H9 (cell line): ENCODE results near the gene APOBR. TPM values are rescaled to one million over a fixed set of nuclear protein-coding genes. Genes with fewer than 3 reads are reported as not detected.

ENCODE experiments used
- DNase-seq: peaks from one replicate; pipeline ENCODE4 v3.0.0-alpha.2; 2017
- H2AFZ ChIP-seq: one replicate; pipeline ENCODE4 v1.6.1; 2013; ENCODE audit warnings: mild to moderate bottlenecking, low read length, control low read depth, moderate library complexity
- H2AK5ac ChIP-seq: 2 replicates; pipeline ENCODE4 v1.6.1; 2013; ENCODE audit warnings: low read length, control low read depth, mixed read lengths; ENCODE audit not compliant: insufficient read length
- H2BK120ac ChIP-seq: one replicate; pipeline ENCODE4 v1.6.1; 2013; ENCODE audit warnings: low read depth, mild to moderate bottlenecking, low read length, control low read depth, inconsistent platforms; ENCODE audit not compliant: poor library complexity, severe bottlenecking
- H2BK12ac ChIP-seq: 2 replicates; pipeline ENCODE4 v1.6.1; 2013; ENCODE audit warnings: low read length, control low read depth, mixed read lengths, low read depth; ENCODE audit not compliant: insufficient read length
- H2BK15ac ChIP-seq: 2 replicates; pipeline ENCODE4 v1.6.1; 2013; ENCODE audit warnings: low read depth, low read length, control low read depth
- H2BK20ac ChIP-seq: one replicate; pipeline ENCODE4 v1.6.1; 2013; ENCODE audit warnings: low read depth, mild to moderate bottlenecking, low read length, control low read depth, inconsistent platforms; ENCODE audit not compliant: poor library complexity, severe bottlenecking
- H2BK5ac ChIP-seq: 2 replicates; pipeline ENCODE4 v1.6.1; 2013; ENCODE audit warnings: low read length, control low read depth, mixed read lengths; ENCODE audit not compliant: insufficient read length
- H3K14ac ChIP-seq: 2 replicates; pipeline ENCODE4 v1.6.1; 2013; ENCODE audit warnings: low read length, control low read depth; ENCODE audit not compliant: insufficient read depth
- H3K18ac ChIP-seq: 2 replicates; pipeline ENCODE4 v1.6.1; 2013; ENCODE audit warnings: low read depth, mild to moderate bottlenecking, mixed read lengths, low read length, control low read depth; ENCODE audit not compliant: insufficient read length
- H3K23ac ChIP-seq: 2 replicates; pipeline ENCODE4 v1.6.1; 2013; ENCODE audit warnings: low read length, control low read depth, mixed read lengths, low read depth; ENCODE audit not compliant: insufficient read length
- H3K23me2 ChIP-seq: 2 replicates; pipeline ENCODE4 v1.6.1; 2013; ENCODE audit warnings: low read depth, mild to moderate bottlenecking, mixed read lengths, low read length, control low read depth; ENCODE audit not compliant: insufficient read length, poor library complexity, severe bottlenecking
- H3K27ac ChIP-seq: 2 replicates; pipeline ENCODE4 v1.5.1; 2013; ENCODE audit warnings: low read length, control low read depth, mixed read lengths, low read depth; ENCODE audit not compliant: insufficient read length
- H3K27me3 ChIP-seq: 2 replicates; pipeline ENCODE4 v1.6.1; 2013; ENCODE audit warnings: low read length, control low read depth, inconsistent platforms; ENCODE audit not compliant: insufficient read depth
- H3K4ac ChIP-seq: 2 replicates; pipeline ENCODE4 v1.6.1; 2013; ENCODE audit warnings: low read depth, mild to moderate bottlenecking, control low read depth, inconsistent platforms, low read length, moderate library complexity
- H3K4me1 ChIP-seq: 2 replicates; pipeline ENCODE4 v1.6.1; 2013; ENCODE audit warnings: low read length, control low read depth, inconsistent platforms; ENCODE audit not compliant: insufficient read depth
- H3K4me2 ChIP-seq: 2 replicates; pipeline ENCODE4 v1.6.1; 2013; ENCODE audit warnings: low read length, control low read depth, mixed read lengths; ENCODE audit not compliant: insufficient read length, insufficient read depth
- H3K56ac ChIP-seq: 2 replicates; pipeline ENCODE4 v1.6.1; 2013; ENCODE audit warnings: low read depth, mild to moderate bottlenecking, mixed read lengths, low read length, control low read depth; ENCODE audit not compliant: insufficient read length
- H3K79me1 ChIP-seq: 2 replicates; pipeline ENCODE4 v1.6.1; 2013; ENCODE audit warnings: low read depth, mild to moderate bottlenecking, moderate library complexity, low read length, control low read depth, inconsistent platforms; ENCODE audit not compliant: insufficient read depth, poor library complexity, severe bottlenecking
- H3K79me2 ChIP-seq: 2 replicates; pipeline ENCODE4 v1.6.1; 2013; ENCODE audit warnings: low read length, control low read depth, inconsistent platforms; ENCODE audit not compliant: insufficient read depth
- H3K9ac ChIP-seq: 2 replicates; pipeline ENCODE4 v1.6.1; 2013; ENCODE audit warnings: low read length, control low read depth, mixed read lengths; ENCODE audit not compliant: insufficient read length; ENCODE audit errors: extremely low read depth
- H3K9me3 ChIP-seq: one replicate; pipeline ENCODE4 v1.6.1; 2013; ENCODE audit warnings: low read depth, low read length, inconsistent platforms; ENCODE audit not compliant: control insufficient read depth
- H3T11ph ChIP-seq: one replicate; pipeline ENCODE4 v1.6.1; 2013; ENCODE audit warnings: mild to moderate bottlenecking, low read length, control low read depth, inconsistent platforms
- H4K20me1 ChIP-seq: one replicate; pipeline ENCODE4 v1.6.1; 2013; ENCODE audit not compliant: control insufficient read depth, insufficient read length, insufficient read depth
- H4K5ac ChIP-seq: 2 replicates; pipeline ENCODE4 v1.6.1; 2013; ENCODE audit warnings: low read depth, mild to moderate bottlenecking, mixed read lengths, low read length, control low read depth; ENCODE audit not compliant: insufficient read length
- H4K8ac ChIP-seq: replicated peaks from 2 replicates; pipeline ENCODE4 v1.6.1; 2013; ENCODE audit warnings: low read length, control low read depth, mixed read lengths, low read depth; ENCODE audit not compliant: insufficient read length
- H4K91ac ChIP-seq: 2 replicates; pipeline ENCODE4 v1.6.1; 2013; ENCODE audit warnings: low read depth, mild to moderate bottlenecking, moderate library complexity, mixed read lengths, low read length, control low read depth; ENCODE audit not compliant: insufficient read length
- H3K27ac Mint-ChIP-seq, 3 experiments: 2 replicates in 2 of 3; 3 replicates in 1 of 3; pipeline ENCODE4 v1.8.0; 2020 to 2021; ENCODE audit warnings: mixed read lengths in 3 of 3, mild to moderate bottlenecking in 1 of 3, moderate library complexity in 1 of 3
- H3K27me3 Mint-ChIP-seq: 2 replicates; pipeline ENCODE4 v1.8.0; 2021; ENCODE audit warnings: low read depth, mild to moderate bottlenecking, moderate library complexity, mixed read lengths
- H3K36me3 Mint-ChIP-seq, 3 experiments: 2 replicates in 2 of 3; 3 replicates in 1 of 3; pipeline ENCODE4 v1.8.0; 2020 to 2021; ENCODE audit warnings: low read depth in 3 of 3, mixed read lengths in 3 of 3; ENCODE audit not compliant: insufficient read depth in 1 of 3
- H3K4me1 Mint-ChIP-seq, 2 experiments: 2 replicates each; pipeline ENCODE4 v1.8.0; 2020; ENCODE audit warnings: mixed read lengths in 2 of 2
- H3K4me3 Mint-ChIP-seq, 2 experiments: 2 replicates in 1 of 2; 3 replicates in 1 of 2; pipeline ENCODE4 v1.8.0; 2020 to 2021; ENCODE audit warnings: mild to moderate bottlenecking in 2 of 2, mixed read lengths in 2 of 2, moderate library complexity in 1 of 2
- H3K9me3 Mint-ChIP-seq, 2 experiments: 2 replicates in 1 of 2; 3 replicates in 1 of 2; pipeline ENCODE4 v1.8.0; 2020; ENCODE audit warnings: mild to moderate bottlenecking in 2 of 2, mixed read lengths in 2 of 2, moderate library complexity in 1 of 2
- CTCF ChIP-seq: fragments of 200-600 bp; sonication (generic); conservative IDR thresholded peaks from 3 replicates; pipeline ENCODE4 v1.8.0; 2021; ENCODE audit warnings: antibody characterized with exemption, mild to moderate bottlenecking
- WGBS: extraction: QIAGEN DNeasy Blood & Tissue Kit; methylation state at CpG from one replicate; pipeline ENCODE4 v1.1.7; 2013; ENCODE audit warnings: missing lambda C conversion rate, low lambda C conversion rate, mixed read lengths; ENCODE audit not compliant: insufficient read length; ENCODE audit errors: extremely low coverage; 5-methylcytosine and 5-hydroxymethylcytosine counted together
- total RNA-seq: library from RNA; stranded (reverse); gene quantifications from 2 replicates; pipeline ENCODE4 v1.2.1, GENCODE V29; 2021

APOBR gene
- total RNA-seq, 1 experiment from 2014 or later, result not detected

- no peak overlapping the region for H2BK5ac ChIP-seq
- TF ChIP-seq CTCF, result no peak
- no CpG with 5 or more reads among the region's 5 CpGs for WGBS
These were observed 38.7 kb downstream of the APOBR start for GRCh38 chr16:28532940-28533647.

More at GRCh38 chr16:28532940-28533647, 38.7 kb downstream of the APOBR start:
- Histone ChIP-seq H2BK12ac (no peak overlapping the region), H2AK5ac (no peak overlapping the region), H4K91ac (no peak overlapping the region), H3K27ac (no peak overlapping the region), H2AFZ (no peak overlapping the region), H2BK15ac (no peak overlapping the region), H2BK20ac (no peak overlapping the region), H3K9me3 (no peaks in the 10 kb centered on the region), H3K79me1 (no peaks in the 10 kb centered on the region), H3K23me2 (no peaks in the 10 kb centered on the region), H3K4ac (no peak overlapping the region), H3T11ph (no peak overlapping the region), H3K23ac (no peak overlapping the region), H4K5ac (no peak overlapping the region), H3K9ac (no peak overlapping the region), H4K20me1 (no peaks in the 10 kb centered on the region), H3K27me3 (no peaks in the 10 kb centered on the region), H3K56ac (no peak overlapping the region), H4K8ac (no peak overlapping the region), H3K79me2 (no peaks in the 10 kb centered on the region), H3K18ac (no peak overlapping the region), H3K4me1 (no peaks in the 10 kb centered on the region), H3K4me2 (no peak overlapping the region), H2BK120ac (no peak overlapping the region), H3K14ac (no peak overlapping the region)
- no peaks in the 10 kb centered on the region; a peak in 1 of 5 replicates for H3K9me3 Mint-ChIP-seq
- no peak overlapping the region for H3K4me3 Mint-ChIP-seq
- no peak for DNase-seq
- H3K27me3 Mint-ChIP-seq, result peaks cover 3% of the 10 kb centered on the region; the same call in 1 of the 2 replicates
- no peaks in the 10 kb centered on the region for H3K36me3 Mint-ChIP-seq
- no peak overlapping the region for H3K27ac Mint-ChIP-seq
- H3K4me1 Mint-ChIP-seq, result peaks cover 6 to 10% of the 10 kb centered on the region in 2 experiments; a peak in 3 of 4 replicates
